Hindlimb muscle (tissue), 1 donor: Measurements from ENCODE around the gene RFX8. TPM values are rescaled to one million over a fixed set of nuclear protein-coding genes. Genes with fewer than 3 reads are reported as not detected.
"Not testable (repeated sequence)": the region's sequence is repeated elsewhere in the genome, so short reads cannot be mapped to it uniquely, and the experiment has no call there.

Experiments
- DNase-seq: peaks from one replicate; pipeline ENCODE4 v3.0.0-alpha.2; 2013
- polyA plus RNA-seq: library from polyadenylated mRNA; unstranded; fragments of 120-200 nt; gene quantifications from one replicate; pipeline ENCODE4 v1.2.1, GENCODE V29; 2013; ENCODE audit not compliant: insufficient read length

RFX8 gene
- polyA plus RNA-seq, 1 donor = 1.9 TPM

GRCh38 chr2:101439716-101440115 is 35.2 kb downstream of the RFX8 start:
- no peak for DNase-seq

- DNase-seq = not testable (repeated sequence)
Measured at GRCh38 chr2:101438555-101438954, 36.4 kb downstream of the RFX8 start.

- peak; percentile 38 for DNase-seq
Measured at GRCh38 chr2:101435001-101435862, 39.7 kb downstream of the RFX8 start.

GRCh38 chr2:101433465-101433864 is 41.4 kb downstream of the RFX8 start:
- no peak for DNase-seq

- no peak for DNase-seq
Measured at GRCh38 chr2:101432411-101433181, 42.3 kb downstream of the RFX8 start.

GRCh38 chr2:101431486-101431885 is 43.4 kb downstream of the RFX8 start:
- no peak for DNase-seq

- no peak for DNase-seq
Measured at GRCh38 chr2:101430156-101430555, 44.8 kb downstream of the RFX8 start.

- DNase-seq = no peak
Measured at GRCh38 chr2:101429453-101429852, 45.5 kb downstream of the RFX8 start.

- no peak for DNase-seq
Measured at GRCh38 chr2:101428422-101429176, 46.3 kb downstream of the RFX8 start.

- no peak for DNase-seq
Measured at GRCh38 chr2:101427743-101428142, 47.2 kb downstream of the RFX8 start.

GRCh38 chr2:101427240-101427639 is 47.7 kb downstream of the RFX8 start:
- DNase-seq = no peak

GRCh38 chr2:101426822-101427221 is 48.1 kb downstream of the RFX8 start:
- DNase-seq = no peak

- DNase-seq = no peak
Measured at GRCh38 chr2:101420623-101421022, 54.3 kb downstream of the RFX8 start.

GRCh38 chr2:101419096-101419663 is 55.7 kb downstream of the RFX8 start:
- peak; percentile 68 for DNase-seq

GRCh38 chr2:101418460-101419095 is 56.3 kb downstream of the RFX8 start:
- peak; percentile 42 for DNase-seq

- DNase-seq = no peak
Measured at GRCh38 chr2:101416609-101417008, 58.3 kb downstream of the RFX8 start.

- DNase-seq = no peak
Measured at GRCh38 chr2:101415884-101416283, 59.0 kb downstream of the RFX8 start.

GRCh38 chr2:101415220-101415619 is 59.7 kb downstream of the RFX8 start:
- no peak for DNase-seq

- no peak for DNase-seq
Measured at GRCh38 chr2:101412092-101412694, 62.7 kb downstream of the RFX8 start.

- DNase-seq = no peak
Measured at GRCh38 chr2:101410746-101411145, 64.2 kb downstream of the RFX8 start.

- DNase-seq = no peak
Measured at GRCh38 chr2:101410114-101410513, 64.8 kb downstream of the RFX8 start.

- no peak for DNase-seq
Measured at GRCh38 chr2:101409699-101410098, 65.2 kb downstream of the RFX8 start.
